Lower leg skin (tissue), 3 donors: Measurements from ENCODE around the gene CACNG1.

Experiments used
- POLR2A ChIP-seq, 2 donors: fragments of 450-650 bp; IDR thresholded peaks; one replicate each; pipeline ENCODE4 v1.6.1; 2016 to 2017; ENCODE audit warnings: antibody characterized with exemption in 2 of 2, mild to moderate bottlenecking in 1 of 2, moderate library complexity in 1 of 2
- TF ChIP-seq, protein P1 (sequence below), 3 donors: fragments of 450-650 bp; IDR thresholded peaks; one replicate each; pipeline ENCODE4 v1.5.1; 2016; ENCODE audit warnings: antibody characterized with exemption in 3 of 3, mild to moderate bottlenecking in 3 of 3, moderate library complexity in 2 of 3

DNA sequence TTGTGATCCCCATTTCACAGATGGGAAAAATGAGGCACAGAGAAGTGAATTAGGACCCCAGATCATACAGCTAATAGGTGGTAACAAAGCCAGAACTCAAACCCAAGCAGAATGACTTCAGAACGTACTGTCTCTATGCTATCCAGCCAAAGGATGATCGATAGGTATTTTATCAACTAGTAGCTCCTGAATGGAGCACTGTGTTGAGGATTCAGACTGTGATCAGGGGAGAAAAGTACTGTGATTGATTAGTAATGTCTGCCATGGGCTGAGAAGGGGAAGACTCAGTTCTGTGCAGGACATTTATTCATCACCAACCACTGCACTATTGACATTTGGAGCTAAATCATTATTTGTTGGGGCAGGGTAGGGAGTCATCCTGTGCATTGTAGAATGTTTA is 41.1 kb upstream of the CACNG1 start:
- TF ChIP-seq, protein P1, sequence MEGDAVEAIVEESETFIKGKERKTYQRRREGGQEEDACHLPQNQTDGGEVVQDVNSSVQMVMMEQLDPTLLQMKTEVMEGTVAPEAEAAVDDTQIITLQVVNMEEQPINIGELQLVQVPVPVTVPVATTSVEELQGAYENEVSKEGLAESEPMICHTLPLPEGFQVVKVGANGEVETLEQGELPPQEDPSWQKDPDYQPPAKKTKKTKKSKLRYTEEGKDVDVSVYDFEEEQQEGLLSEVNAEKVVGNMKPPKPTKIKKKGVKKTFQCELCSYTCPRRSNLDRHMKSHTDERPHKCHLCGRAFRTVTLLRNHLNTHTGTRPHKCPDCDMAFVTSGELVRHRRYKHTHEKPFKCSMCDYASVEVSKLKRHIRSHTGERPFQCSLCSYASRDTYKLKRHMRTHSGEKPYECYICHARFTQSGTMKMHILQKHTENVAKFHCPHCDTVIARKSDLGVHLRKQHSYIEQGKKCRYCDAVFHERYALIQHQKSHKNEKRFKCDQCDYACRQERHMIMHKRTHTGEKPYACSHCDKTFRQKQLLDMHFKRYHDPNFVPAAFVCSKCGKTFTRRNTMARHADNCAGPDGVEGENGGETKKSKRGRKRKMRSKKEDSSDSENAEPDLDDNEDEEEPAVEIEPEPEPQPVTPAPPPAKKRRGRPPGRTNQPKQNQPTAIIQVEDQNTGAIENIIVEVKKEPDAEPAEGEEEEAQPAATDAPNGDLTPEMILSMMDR (IDR thresholded peaks at IDR 0.05) = no peak
- TF ChIP-seq POLR2A (IDR thresholded peaks at IDR 0.05) = no peak
